H1 (cell line): ENCODE results near the gene CNTD1. TPM values are rescaled to one million over a fixed set of nuclear protein-coding genes. Genes with fewer than 3 reads are reported as not detected.

ENCODE experiments used
- CTCF ChIA-PET: fragments of 300-600 bp; sonication (Branson Sonifier 250); formaldehyde crosslinking; loops from one replicate; lab custom pipeline; 2021; ENCODE audit not compliant: partially characterized antibody; lab: Charles Lee
- POLR2A ChIA-PET: fragments of 300-600 bp; sonication (Branson Sonifier 250); formaldehyde crosslinking; loops from one replicate; lab custom pipeline; 2021; ENCODE audit warnings: inconsistent platforms; ENCODE audit not compliant: partially characterized antibody; lab: Charles Lee
- DNase-seq, 2 experiments: peaks; one replicate each; pipeline versions ENCODE4 v3.0.0 to v3.0.0-alpha.2; 2010 to 2022; ENCODE audit warnings: low spot score in 2 of 2, low read depth in 1 of 2, mixed read lengths in 1 of 2
- FAIRE-seq: peaks from 2 replicates; lab custom pipeline; 2011; peaks lifted over from hg19 to GRCh38; lab: Jason Lieb, UNC
- H2AFZ ChIP-seq: 2 replicates; pipeline ENCODE4 v1.8.1; 2012; ENCODE audit warnings: low read length, inconsistent platforms
- H2AK5ac ChIP-seq: 2 replicates; pipeline ENCODE4 v1.6.1; 2013; ENCODE audit warnings: low read depth, low read length
- H2BK120ac ChIP-seq: replicated peaks from 2 replicates; pipeline ENCODE3; 2013; ENCODE audit warnings: low read depth, low read length, inconsistent platforms
- H2BK12ac ChIP-seq: 2 replicates; pipeline ENCODE4 v1.6.1; 2013; ENCODE audit warnings: low read depth, low read length
- H2BK15ac ChIP-seq: 2 replicates; pipeline ENCODE4 v1.6.1; 2013; ENCODE audit warnings: low read length
- H2BK20ac ChIP-seq: 2 replicates; pipeline ENCODE4 v1.6.1; 2013; ENCODE audit warnings: low read length
- H2BK5ac ChIP-seq: 2 replicates; pipeline ENCODE4 v1.6.1; 2013; ENCODE audit warnings: low read depth, low read length
- H3K14ac ChIP-seq: 2 replicates; pipeline ENCODE4 v1.6.1; 2013; ENCODE audit warnings: inconsistent platforms; ENCODE audit not compliant: insufficient read length
- H3K18ac ChIP-seq: 2 replicates; pipeline ENCODE4 v1.6.1; 2013; ENCODE audit warnings: low read length; ENCODE audit errors: extremely low read depth
- H3K23ac ChIP-seq: 2 replicates; pipeline ENCODE4 v1.6.1; 2013; ENCODE audit warnings: inconsistent platforms; ENCODE audit not compliant: insufficient read length
- H3K23me2 ChIP-seq: 2 replicates; pipeline ENCODE4 v1.6.1; 2013; ENCODE audit warnings: low read depth, low read length
- H3K27ac ChIP-seq: 2 replicates; pipeline ENCODE4 v1.6.1; 2011; ENCODE audit warnings: low read depth, low read length, inconsistent platforms
- H3K27me3 ChIP-seq, 4 experiments: replicated peaks in 1 of 4; 1 replicate in 1 of 4; 2 replicates in 3 of 4; pipeline versions ENCODE4 v1.6.1 to v1.8.1; 2011 to 2013; ENCODE audit warnings: low read length in 3 of 4, mild to moderate bottlenecking in 3 of 4, inconsistent platforms in 2 of 4, mixed read lengths in 2 of 4, moderate library complexity in 1 of 4; ENCODE audit not compliant: control insufficient read depth in 3 of 4, insufficient read depth in 3 of 4; ENCODE audit errors: extremely low read depth in 1 of 4
- H3K36me3 ChIP-seq, 4 experiments: 2 replicates each; pipeline versions ENCODE4 v1.6.1 to v1.8.1; 2011 to 2013; ENCODE audit warnings: mild to moderate bottlenecking in 4 of 4, low read length in 3 of 4, moderate library complexity in 2 of 4, control low read depth in 1 of 4, inconsistent platforms in 1 of 4; ENCODE audit not compliant: insufficient read depth in 4 of 4, control insufficient read depth in 2 of 4
- H3K4ac ChIP-seq: replicated peaks from 2 replicates; pipeline ENCODE3; 2013; ENCODE audit warnings: low read length, low read depth, mixed read lengths, inconsistent platforms; ENCODE audit not compliant: insufficient read length
- H3K4me1 ChIP-seq, 4 experiments: replicated peaks in 1 of 4; 1 replicate in 1 of 4; 2 replicates in 3 of 4; pipeline versions ENCODE4 v1.6.1 to v1.8.1; 2011 to 2013; ENCODE audit warnings: low read length in 3 of 4, inconsistent platforms in 2 of 4, mixed read lengths in 1 of 4; ENCODE audit not compliant: insufficient read depth in 4 of 4, control insufficient read depth in 3 of 4
- H3K4me2 ChIP-seq, 2 experiments: 2 replicates each; pipeline versions ENCODE4 v1.6.1 to v1.8.1; 2011 to 2013; ENCODE audit warnings: low read depth in 2 of 2, low read length in 2 of 2, control low read depth in 1 of 2, inconsistent platforms in 1 of 2, mild to moderate bottlenecking in 1 of 2; ENCODE audit not compliant: insufficient read depth in 1 of 2
- H3K4me3 ChIP-seq, 4 experiments: fragments of 200-600, 300-600 bp in 1 of 4; sonication (generic), shearing (Covaris generic), sonication (Bioruptor Twin) in 1 of 4; 2 replicates each; pipeline versions ENCODE4 v1.5.1 to v1.8.1; 2011 to 2016; ENCODE audit warnings: low read length in 4 of 4, low read depth in 3 of 4, control low read depth in 2 of 4, inconsistent platforms in 2 of 4, mild to moderate bottlenecking in 2 of 4, mixed read lengths in 1 of 4, moderate library complexity in 1 of 4; ENCODE audit not compliant: insufficient read depth in 2 of 4; ENCODE audit errors: extremely low read depth in 1 of 4
- H3K56ac ChIP-seq: replicated peaks from 2 replicates; pipeline ENCODE3; 2013; ENCODE audit warnings: low read depth, mild to moderate bottlenecking, mixed read lengths, low read length, inconsistent platforms; ENCODE audit not compliant: insufficient read length
- H3K79me1 ChIP-seq: 2 replicates; pipeline ENCODE4 v1.6.1; 2013; ENCODE audit warnings: low read depth, low read length, control low read depth
- H3K79me2 ChIP-seq, 2 experiments: 2 replicates each; pipeline versions ENCODE4 v1.6.1 to v1.8.1; 2012 to 2013; ENCODE audit warnings: low read length in 2 of 2, mild to moderate bottlenecking in 2 of 2, inconsistent platforms in 1 of 2; ENCODE audit not compliant: insufficient read depth in 2 of 2, control insufficient read depth in 1 of 2
- H3K9ac ChIP-seq, 4 experiments: replicated peaks in 1 of 4; 1 replicate in 1 of 4; 2 replicates in 3 of 4; pipeline versions ENCODE4 v1.6.1 to v1.8.1; 2011 to 2013; ENCODE audit warnings: low read depth in 3 of 4, low read length in 3 of 4, control low read depth in 2 of 4, mild to moderate bottlenecking in 2 of 4, moderate library complexity in 2 of 4, inconsistent platforms in 1 of 4; ENCODE audit errors: extremely low read depth in 1 of 4
- H3K9me3 ChIP-seq, 2 experiments: 2 replicates each; pipeline versions ENCODE4 v1.6.1 to v1.8.1; 2012 to 2013; ENCODE audit warnings: mild to moderate bottlenecking in 2 of 2, moderate library complexity in 2 of 2, control low read depth in 1 of 2, inconsistent platforms in 1 of 2, low read depth in 1 of 2, low read length in 1 of 2, mixed read lengths in 1 of 2; ENCODE audit not compliant: insufficient read depth in 2 of 2
- H4K20me1 ChIP-seq, 2 experiments: replicated peaks in 1 of 2; 2 replicates each; pipeline versions ENCODE3 to v1.8.1; 2011 to 2013; ENCODE audit warnings: inconsistent platforms in 2 of 2, low read length in 2 of 2, mild to moderate bottlenecking in 1 of 2; ENCODE audit not compliant: insufficient read depth in 2 of 2, control insufficient read depth in 1 of 2
- H4K5ac ChIP-seq: 2 replicates; pipeline ENCODE4 v1.6.1; 2013; ENCODE audit warnings: low read length, low read depth, mixed read lengths, inconsistent platforms; ENCODE audit not compliant: insufficient read length
- H4K8ac ChIP-seq: 2 replicates; pipeline ENCODE4 v1.8.0; 2013; ENCODE audit warnings: mild to moderate bottlenecking, moderate library complexity, low read length, inconsistent platforms; ENCODE audit not compliant: insufficient read depth; ENCODE audit errors: extremely low read depth
- H4K91ac ChIP-seq: replicated peaks from 2 replicates; pipeline ENCODE3; 2013; ENCODE audit warnings: low read length, mixed read lengths, inconsistent platforms; ENCODE audit not compliant: insufficient read length
- JUN ChIP-seq: IDR thresholded peaks from 2 replicates; pipeline ENCODE4 v1.6.1; 2011; ENCODE audit warnings: low read depth, mild to moderate bottlenecking, improper control_type of control experiment, low read length
- POU5F1 ChIP-seq: IDR thresholded peaks from 2 replicates; pipeline ENCODE4 v1.6.1; 2011; ENCODE audit warnings: low read depth, mild to moderate bottlenecking, low read length, moderate library complexity
- RAD21 ChIP-seq, 2 experiments: IDR thresholded peaks in 1 of 2; conservative IDR thresholded peaks in 1 of 2; 2 replicates each; pipeline ENCODE4 v1.6.1; 2011; ENCODE audit warnings: low read depth in 2 of 2, low read length in 2 of 2, improper control_type of control experiment in 1 of 2, inconsistent platforms in 1 of 2, mild to moderate bottlenecking in 1 of 2, moderate library complexity in 1 of 2
- WGBS, 2 experiments: shearing (Covaris generic) in 1 of 2; methylation state at CpG; one replicate each; pipeline versions ENCODE4 v1.1.6 to v1.1.7; 2013 to 2015; ENCODE audit warnings: low lambda C conversion rate in 2 of 2, mixed read lengths in 2 of 2, inconsistent platforms in 1 of 2, low coverage in 1 of 2, missing lambda C conversion rate in 1 of 2; ENCODE audit not compliant: insufficient replicate concordance in 2 of 2, insufficient coverage in 1 of 2, insufficient read length in 1 of 2; ENCODE audit errors: extremely low coverage in 1 of 2, missing lambda C conversion rate in 1 of 2; 5-methylcytosine and 5-hydroxymethylcytosine counted together
- polyA plus RNA-seq, 7 experiments: library from polyadenylated mRNA; depleted of rRNA in 3 of 7; stranded (reverse) in 5 of 7; unstranded in 2 of 7; fragments of >200 nt in 5 of 7; fragments of 200-250 nt in 2 of 7; gene quantifications; 1 replicate in 5 of 7; 2 replicates in 1 of 7; 4 replicates in 1 of 7; pipeline versions ENCODE4 v1.2.1 to v1.2.3, GENCODE V29; 2011 to 2013; ENCODE audit warnings: missing spikeins in 2 of 7, mixed read lengths in 2 of 7
- total RNA-seq: library from RNA; stranded (reverse); fragmentation: NEBNext Ultra II Directional; extraction: Animal tissue kit (Norgen Biotek cat#: 25700); gene quantifications from 2 replicates; pipeline ENCODE4 v1.2.1, GENCODE V29; 2021

The CNTD1 gene
- total and polyA plus RNA-seq, 2 of the 8 experiments (the other 6 are each of a cell fraction or from before 2014, with no cell fraction given), result not detected

GRCh38 chr17:42806249-42806648 lies 7.6 kb downstream of the CNTD1 start:
- Histone ChIP-seq H4K91ac (no peak overlapping the region), H3K79me1 (no peaks in the 10 kb centered on the region), H3K4me2 (no peak overlapping the region), H3K4me1 (no peaks in the 10 kb centered on the region), H3K56ac (no peak overlapping the region), H2AFZ (no peak overlapping the region), H3K23me2 (no peaks in the 10 kb centered on the region), H4K20me1 (no peaks in the 10 kb centered on the region), H3K36me3 (peaks cover 0 to 9% (median 4%) of the 10 kb centered on the region in 4 experiments; a peak in 5 of 8 replicates), H2AK5ac (no peak overlapping the region), H3K4me3 (no peak overlapping the region), H3K23ac (no peak overlapping the region), H3K79me2 (no peaks in the 10 kb centered on the region), H3K27ac (no peak overlapping the region), H3K9me3 (no peaks in the 10 kb centered on the region), H3K18ac (no peak overlapping the region), H4K5ac (no peak overlapping the region), H2BK5ac (no peak overlapping the region), H3K14ac (no peak overlapping the region), H4K8ac (no peak overlapping the region), H2BK12ac (no peak overlapping the region), H3K4ac (no peak overlapping the region), H3K9ac (no peak overlapping the region), H2BK20ac (no peak overlapping the region), H2BK120ac (no peak overlapping the region), H3K27me3 (peaks cover 0 to 5% (median 3%) of the 10 kb centered on the region in 4 experiments; a peak in 2 of 7 replicates), H2BK15ac (no peak overlapping the region)
- no peak for TF ChIP-seq POU5F1
- no peak for TF ChIP-seq JUN
- TF ChIP-seq RAD21 (IDR thresholded peaks at IDR 0.05 in 1 of 2, conservative IDR thresholded peaks at IDR 0.05 in 1 of 2; ENCODE audit: low read depth in 2 of 2, low read length in 2 of 2), result no peak
- ChIA-PET CTCF (interaction anchor here (0.6 to 2.8 kb wide), 6 partner anchors 15 to 59 kb away, joined by 3 to 11 read pairs (median 3); partner anchors contain the start of genes AOC2 and BECN1), POLR2A (interaction anchor here (0.6 to 1.7 kb wide), 6 partner anchors 9 to 106 kb away, joined by 3 to 5 read pairs (median 4); partner anchors contain the start of gene WNK4)
- WGBS, 2 experiments, result 89% methylated on average over 1 of the region's 1 CpG; no CpG with 5 or more reads in 1 of the 2 experiments
- no peak for FAIRE-seq
- no peak for DNase-seq
